HCT116 (cell line): ENCODE results near the gene DDX27.

Experiments used
- EZH2 ChIP-seq: fragments of 200-600 bp; sonication (generic); IDR thresholded peaks from 2 replicates; pipeline ENCODE4 v1.6.1; 2017; ENCODE audit warnings: antibody characterized with exemption, mixed run types
- EZH2phosphoT487 ChIP-seq: fragments of 200-600 bp; IDR thresholded peaks from 2 replicates; pipeline ENCODE4 v1.6.1; 2018; ENCODE audit warnings: antibody characterized with exemption, borderline replicate concordance
- FOSL1 ChIP-seq: IDR thresholded peaks from 2 replicates; pipeline ENCODE4 v1.6.1; 2012; ENCODE audit warnings: low read depth
- JUND ChIP-seq: IDR thresholded peaks from 2 replicates; pipeline ENCODE4 v1.6.1; 2012
- MAX ChIP-seq: IDR thresholded peaks from 2 replicates; pipeline ENCODE4 v1.6.1; 2012
- POLR2A ChIP-seq: IDR thresholded peaks from 2 replicates; pipeline ENCODE4 v1.7.0; 2011; ENCODE audit warnings: borderline replicate concordance; ENCODE audit not compliant: insufficient read depth, insufficient read length; ENCODE audit errors: extremely low read depth
- POLR2AphosphoS5 ChIP-seq: IDR thresholded peaks from 2 replicates; pipeline ENCODE4 v1.6.1; 2011; ENCODE audit warnings: mild to moderate bottlenecking, low read depth, low read length, moderate library complexity
- RAD21 ChIP-seq: IDR thresholded peaks from 2 replicates; pipeline ENCODE4 v1.6.1; 2012; ENCODE audit warnings: low read depth, mild to moderate bottlenecking
- SIN3A ChIP-seq: IDR thresholded peaks from 2 replicates; pipeline ENCODE4 v1.6.1; 2012; ENCODE audit warnings: low read depth
- TCF7L2 ChIP-seq: IDR thresholded peaks from 2 replicates; pipeline ENCODE4 v1.7.0; 2011; ENCODE audit warnings: borderline replicate concordance, inconsistent platforms; ENCODE audit not compliant: insufficient read depth, insufficient read length; ENCODE audit errors: extremely low read depth
- ZFX ChIP-seq: fragments of 450-650 bp; IDR thresholded peaks from 2 replicates; pipeline ENCODE4 v1.6.1; 2017
- ZNF274 ChIP-seq: fragments of 200-500 bp; sonication (Bioruptor generic); IDR thresholded peaks from 2 replicates; pipeline ENCODE4 v1.6.1; 2014; ENCODE audit warnings: mild to moderate bottlenecking, low read depth, low read length, inconsistent platforms
- TF ChIP-seq, protein P1 (sequence below), 3 experiments: fragments of 200-600 bp in 1 of 3; sonication (generic) in 1 of 3; IDR thresholded peaks in 2 of 3; conservative IDR thresholded peaks in 1 of 3; 2 replicates each; pipeline ENCODE4 v1.5.1; 2012 to 2017; ENCODE audit warnings: low read depth in 2 of 3, low read length in 2 of 3, antibody characterized with exemption in 1 of 3, borderline replicate concordance in 1 of 3, control low read depth in 1 of 3, mild to moderate bottlenecking in 1 of 3, mixed read lengths in 1 of 3, mixed run types in 1 of 3, moderate library complexity in 1 of 3; ENCODE audit not compliant: insufficient read depth in 1 of 3

DNA sequence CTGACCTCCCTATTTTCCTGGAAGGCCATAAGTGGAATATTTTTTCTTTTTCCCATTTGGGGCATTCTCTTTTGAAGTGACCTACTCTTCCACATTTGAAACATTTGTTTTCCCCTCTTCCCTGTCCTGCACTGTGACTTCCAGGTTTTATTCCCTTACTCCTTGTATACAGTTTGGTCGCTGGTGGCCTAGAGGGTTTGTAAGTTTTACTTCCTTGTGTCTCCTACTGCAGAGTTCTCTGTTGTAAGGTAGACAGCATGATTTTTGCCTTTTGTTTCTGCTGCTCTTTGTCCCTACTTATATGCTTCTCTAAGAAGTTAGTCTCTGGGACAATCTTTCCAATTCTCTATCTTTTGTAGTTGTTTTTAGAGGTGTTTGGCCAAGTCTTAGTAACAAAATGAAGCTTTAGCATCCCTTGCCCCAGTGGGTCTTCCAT is 66.0 kb downstream of the DDX27 start:
- TF ChIP-seq ZFX (no peak), POLR2A (no peak), FOSL1 (no peak), POLR2AphosphoS5 (no peak), MAX (no peak), ZNF274 (no peak), EZH2phosphoT487 (no peak), JUND (no peak), EZH2 (no peak), SIN3A (no peak), RAD21 (no peak), TCF7L2 (no peak)
- TF ChIP-seq, protein P1, sequence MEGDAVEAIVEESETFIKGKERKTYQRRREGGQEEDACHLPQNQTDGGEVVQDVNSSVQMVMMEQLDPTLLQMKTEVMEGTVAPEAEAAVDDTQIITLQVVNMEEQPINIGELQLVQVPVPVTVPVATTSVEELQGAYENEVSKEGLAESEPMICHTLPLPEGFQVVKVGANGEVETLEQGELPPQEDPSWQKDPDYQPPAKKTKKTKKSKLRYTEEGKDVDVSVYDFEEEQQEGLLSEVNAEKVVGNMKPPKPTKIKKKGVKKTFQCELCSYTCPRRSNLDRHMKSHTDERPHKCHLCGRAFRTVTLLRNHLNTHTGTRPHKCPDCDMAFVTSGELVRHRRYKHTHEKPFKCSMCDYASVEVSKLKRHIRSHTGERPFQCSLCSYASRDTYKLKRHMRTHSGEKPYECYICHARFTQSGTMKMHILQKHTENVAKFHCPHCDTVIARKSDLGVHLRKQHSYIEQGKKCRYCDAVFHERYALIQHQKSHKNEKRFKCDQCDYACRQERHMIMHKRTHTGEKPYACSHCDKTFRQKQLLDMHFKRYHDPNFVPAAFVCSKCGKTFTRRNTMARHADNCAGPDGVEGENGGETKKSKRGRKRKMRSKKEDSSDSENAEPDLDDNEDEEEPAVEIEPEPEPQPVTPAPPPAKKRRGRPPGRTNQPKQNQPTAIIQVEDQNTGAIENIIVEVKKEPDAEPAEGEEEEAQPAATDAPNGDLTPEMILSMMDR (IDR thresholded peaks at IDR 0.05 in 2 of 3, conservative IDR thresholded peaks at IDR 0.05 in 1 of 3; ENCODE audit: borderline replicate concordance in 1 of 3, insufficient read depth in 1 of 3, low read depth in 2 of 3, low read length in 2 of 3), result no peak
